HG03521 (cell line): ENCODE results near the gene YWHAQ.
A peak's percentile ranks its signal among the peaks of the same experiment; 100 is the strongest.
"Not testable (repeated sequence)": the region's sequence is repeated elsewhere in the genome, so short reads cannot be mapped to it uniquely, and the experiment has no call there.

Experiments
- ATAC-seq: cut with Tn5 transposase; IDR thresholded peaks from one replicate; pipeline ENCODE4 v1.9.1; 2021; ENCODE audit warnings: mild to moderate bottlenecking, moderate library complexity; ENCODE audit not compliant: unreplicated experiment

YWHAQ gene

GRCh38 chr2:9595746-9596145 is 35.1 kb downstream of the YWHAQ start:
- ATAC-seq: no peak

DNA sequence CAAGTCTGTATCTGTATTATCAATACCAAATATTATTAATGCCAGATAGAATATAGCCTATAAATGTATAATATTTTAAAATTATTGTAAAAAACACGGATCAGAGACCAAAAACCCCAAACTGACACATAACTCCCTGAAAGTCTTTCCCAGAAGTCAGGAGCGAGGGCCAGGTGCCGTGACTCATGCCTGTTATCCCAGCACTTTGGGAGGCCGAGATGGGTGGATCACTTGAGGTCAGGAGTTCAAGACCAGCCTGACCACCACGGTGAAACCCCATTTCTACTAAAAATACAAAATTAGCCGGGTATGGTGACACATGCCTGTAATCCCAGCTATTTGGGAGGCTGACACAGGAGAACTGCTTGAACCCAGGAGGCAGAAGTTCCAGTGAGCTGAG is 35.5 kb downstream of the YWHAQ start:
- not testable (repeated sequence) for ATAC-seq

DNA sequence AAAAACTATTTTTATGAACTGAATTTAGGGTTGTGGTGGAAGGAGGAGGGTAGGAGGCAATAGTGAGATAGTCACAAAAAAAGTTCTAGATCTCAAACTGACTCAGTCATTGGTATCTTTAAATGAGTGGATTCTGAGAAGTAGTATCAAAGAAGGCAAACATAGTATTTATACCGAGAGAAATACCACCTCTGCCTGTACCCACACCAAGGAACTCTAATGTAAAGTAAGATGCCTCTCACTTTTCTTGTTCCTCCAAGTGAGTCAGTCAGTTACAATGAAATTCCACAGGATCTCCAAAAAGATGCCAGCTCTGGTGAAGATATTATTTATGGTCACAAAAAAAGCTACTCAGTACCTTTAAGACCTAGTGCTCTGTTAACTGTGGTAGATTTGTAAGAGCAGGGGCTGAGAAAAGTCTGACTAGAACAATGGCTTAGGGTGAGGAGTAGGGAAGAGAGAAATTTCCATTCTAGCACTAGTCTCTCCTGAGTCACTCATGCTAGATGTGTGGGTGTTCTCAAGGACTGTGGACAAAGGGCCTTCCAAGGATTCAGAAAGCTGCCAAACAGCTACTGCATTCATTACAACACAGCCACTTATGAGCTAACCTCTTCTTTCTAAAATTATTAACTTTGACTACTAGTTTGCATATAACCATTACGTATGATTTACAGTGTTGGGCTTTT is 36.3 kb downstream of the YWHAQ start:
- ATAC-seq: no peak

DNA sequence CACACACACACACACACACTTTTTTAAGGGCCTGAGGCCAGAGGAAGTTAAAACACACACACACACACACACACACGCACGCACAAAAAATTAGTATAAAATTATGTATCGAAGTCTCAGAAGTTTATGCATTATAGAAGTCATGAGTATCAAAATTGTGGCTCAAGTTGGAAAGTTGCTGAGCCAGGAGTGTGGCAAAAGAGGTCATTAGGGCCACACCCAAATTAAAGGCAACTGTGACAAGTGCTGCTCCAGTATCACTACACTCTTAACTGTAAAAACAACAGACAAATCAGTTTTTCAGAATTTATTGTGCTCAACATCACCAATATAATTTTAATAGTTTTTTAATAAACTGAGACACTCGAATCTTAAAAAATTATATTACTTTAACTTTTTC is 36.9 kb downstream of the YWHAQ start:
- ATAC-seq: no peak

DNA sequence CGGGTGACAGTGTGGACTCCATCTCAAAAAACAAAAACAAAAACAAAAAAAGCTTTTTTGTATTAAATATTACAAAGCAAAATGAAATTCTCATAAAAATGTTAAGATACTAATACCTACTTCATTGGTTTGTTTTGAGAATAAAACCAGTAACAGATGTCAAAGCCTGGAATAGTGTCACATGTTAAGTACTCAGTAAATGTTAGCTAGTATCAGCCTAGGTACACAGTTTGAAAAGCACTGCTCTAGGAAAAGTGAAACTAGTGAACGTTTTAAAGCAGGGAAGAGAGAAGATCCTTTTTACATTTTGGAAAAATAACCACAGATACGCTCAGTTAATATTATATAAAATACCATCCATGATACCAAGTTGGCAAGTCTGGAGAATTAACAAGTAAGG is 38.1 kb downstream of the YWHAQ start:
- no peak for ATAC-seq

DNA sequence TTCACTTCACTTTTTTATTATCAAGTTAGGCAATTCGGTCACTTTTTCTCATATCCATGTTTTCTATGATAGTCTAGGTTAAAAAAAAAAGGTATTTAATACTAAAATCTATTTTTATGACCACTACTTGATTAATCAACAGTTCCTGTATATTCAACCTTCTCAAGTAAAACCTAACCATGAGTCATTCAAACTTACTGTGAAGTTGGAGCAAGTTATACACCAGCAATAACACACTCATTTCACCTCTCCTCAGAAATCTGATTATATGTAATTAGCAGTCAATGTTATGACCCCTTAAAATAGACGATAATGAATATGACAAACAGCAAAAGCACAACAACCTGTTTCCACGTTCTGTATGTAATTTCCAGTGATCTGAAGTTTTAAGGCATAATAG is 40.2 kb downstream of the YWHAQ start:
- no peak for ATAC-seq

- no peak for ATAC-seq
Observed at GRCh38 chr2:9586465-9586864, 44.3 kb downstream of the YWHAQ start.

GRCh38 chr2:9585486-9585885 is 45.3 kb downstream of the YWHAQ start:
- ATAC-seq: no peak

- ATAC-seq: not testable (repeated sequence)
Observed at GRCh38 chr2:9584902-9585301, 45.9 kb downstream of the YWHAQ start.

DNA sequence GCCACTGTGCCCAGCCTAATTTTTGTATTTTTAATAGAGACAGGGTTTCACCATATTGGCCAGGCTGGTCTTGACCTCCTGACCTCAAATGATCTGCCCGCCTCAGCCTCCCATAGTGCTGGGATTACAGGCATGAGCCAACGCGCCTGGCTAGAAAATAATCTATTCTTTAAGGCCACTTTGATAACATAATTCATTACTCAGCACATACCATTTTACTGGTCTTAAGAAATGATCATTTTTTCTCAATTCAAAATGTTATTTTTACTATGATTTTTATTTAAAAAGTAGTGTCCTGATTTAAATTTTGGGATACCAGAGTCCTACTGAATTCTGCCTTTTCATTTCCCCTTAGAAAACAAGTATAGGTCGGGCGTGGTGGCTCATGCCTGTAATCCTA is 48.2 kb downstream of the YWHAQ start:
- no peak for ATAC-seq

- ATAC-seq: no peak
Observed at GRCh38 chr2:9578467-9579235, 52.1 kb downstream of the YWHAQ start.

DNA sequence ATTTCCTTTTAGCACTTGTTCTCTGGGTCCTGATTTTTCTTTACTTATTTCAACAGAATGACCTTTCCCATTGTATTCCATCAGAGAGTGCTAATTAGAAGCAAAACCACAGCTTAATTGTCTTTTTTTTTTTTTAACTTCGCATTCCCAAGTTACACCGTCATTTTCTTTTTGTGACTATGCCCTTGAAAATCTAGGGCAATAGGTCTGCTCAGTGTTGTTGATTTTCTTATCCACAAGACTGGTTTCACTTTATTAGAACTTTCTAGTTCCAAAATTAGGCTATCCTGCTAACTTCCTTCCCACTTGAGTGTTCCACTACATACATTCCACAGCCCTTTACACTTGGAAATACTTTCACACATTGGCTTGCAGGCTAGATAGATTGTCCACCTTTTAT is 56.5 kb downstream of the YWHAQ start:
- ATAC-seq: no peak

GRCh38 chr2:9573840-9574239 is 57.0 kb downstream of the YWHAQ start:
- no peak for ATAC-seq

DNA sequence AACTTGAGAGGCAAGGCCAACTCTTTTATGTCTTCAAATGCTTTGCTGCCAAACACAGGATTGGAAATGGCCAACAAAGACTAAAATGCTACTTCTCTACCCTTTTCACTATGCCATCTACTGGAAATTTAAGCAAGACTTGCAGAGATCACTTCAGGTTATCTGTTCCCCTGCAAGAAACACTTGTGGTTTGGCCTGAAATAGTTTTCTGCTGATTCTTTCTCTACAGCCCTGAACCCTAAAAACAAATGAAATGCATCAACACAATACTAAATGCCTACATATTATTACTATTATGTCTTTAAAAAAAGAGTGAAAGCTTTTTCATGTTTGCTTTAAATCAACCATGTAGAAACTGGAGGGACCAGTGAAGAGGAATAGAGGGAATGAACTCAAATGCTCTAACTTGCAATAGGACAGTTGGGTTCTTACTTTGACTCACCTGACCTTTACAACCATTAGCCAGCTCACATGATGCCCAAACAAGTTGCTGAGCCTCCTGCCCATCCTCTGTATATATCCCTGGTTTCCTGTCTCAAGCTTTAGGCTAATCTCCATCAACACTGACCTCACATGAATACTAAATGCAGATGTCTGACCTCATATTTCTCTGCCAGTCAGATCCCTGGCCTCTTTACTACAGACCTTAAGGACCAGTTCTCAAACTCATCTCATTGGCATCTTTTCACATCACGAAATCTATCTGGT is 57.6 kb downstream of the YWHAQ start:
- ATAC-seq: no peak

GRCh38 chr2:9570182-9571060 is 60.4 kb downstream of the YWHAQ start:
- ATAC-seq: no peak

DNA sequence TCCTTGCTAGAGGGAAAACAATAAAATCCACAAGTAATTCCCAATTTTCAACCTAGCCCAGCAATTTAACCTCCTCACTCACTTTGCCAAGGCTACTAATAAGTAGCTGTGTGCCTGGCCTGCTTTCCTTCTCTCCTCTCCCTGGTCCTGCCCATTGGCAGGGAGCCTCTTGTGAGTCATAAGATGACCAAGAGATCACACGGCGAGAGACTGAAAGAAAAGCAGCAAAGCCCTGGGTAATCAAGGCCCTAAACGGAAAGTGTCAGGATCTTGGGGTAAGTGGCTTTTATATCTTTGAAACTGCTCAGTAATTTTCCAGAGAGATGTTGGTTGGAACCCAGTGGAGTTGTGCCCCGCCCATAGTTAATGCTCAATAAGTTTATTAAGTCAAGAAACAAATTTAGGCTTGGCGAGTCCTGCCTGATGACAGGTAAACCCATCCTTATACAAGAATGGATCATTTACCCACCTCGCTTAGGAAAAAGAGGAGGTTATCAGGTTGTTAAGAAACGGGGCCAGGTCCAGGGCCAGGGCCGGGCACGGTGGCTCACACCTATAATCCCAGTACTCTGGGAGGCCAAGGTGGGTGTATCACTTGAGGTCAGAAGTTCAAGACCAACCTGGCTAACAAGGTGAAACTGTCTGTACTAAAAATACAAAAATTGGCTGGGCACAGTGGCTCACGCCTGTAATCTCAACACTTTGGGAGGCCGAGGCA is 65.2 kb downstream of the YWHAQ start:
- ATAC-seq: no peak

- ATAC-seq: no peak
Observed at GRCh38 chr2:9560628-9561027, 70.2 kb downstream of the YWHAQ start.

GRCh38 chr2:9558948-9559381 is 71.8 kb downstream of the YWHAQ start:
- ATAC-seq: no peak

- peak; percentile 6 for ATAC-seq
Observed at GRCh38 chr2:9556121-9556743, 74.6 kb downstream of the YWHAQ start.
